Ishikawa (cell line): ENCODE data around the gene ARID2.

ENCODE experiments used
- CREB1 ChIP-seq: IDR thresholded peaks from 2 replicates; pipeline ENCODE4 v1.6.1; 2012; ENCODE audit warnings: low read depth
- MAX ChIP-seq: IDR thresholded peaks from 2 replicates; pipeline ENCODE4 v1.6.1; 2012
- NFIC ChIP-seq: IDR thresholded peaks from 2 replicates; pipeline ENCODE4 v1.6.1; 2012
- RAD21 ChIP-seq: IDR thresholded peaks from 2 replicates; pipeline ENCODE4 v1.6.1; 2012; ENCODE audit warnings: low read depth
- TAF1 ChIP-seq: IDR thresholded peaks from 2 replicates; pipeline ENCODE4 v1.6.1; 2012; ENCODE audit warnings: low read depth, mild to moderate bottlenecking

- TF ChIP-seq MAX (no peak), CREB1 (no peak), NFIC (no peak), RAD21 (no peak), TAF1 (no peak)
These were observed 32.1 kb upstream of the ARID2 start for GRCh38 chr12:45697371-45697770.
